ENCODE data around the gene RUVBL2.
"Not testable (repeated sequence)": the region's sequence is repeated elsewhere in the genome, so short reads cannot be mapped to it uniquely, and the experiment has no call there.

RUVBL2 gene

DNA sequence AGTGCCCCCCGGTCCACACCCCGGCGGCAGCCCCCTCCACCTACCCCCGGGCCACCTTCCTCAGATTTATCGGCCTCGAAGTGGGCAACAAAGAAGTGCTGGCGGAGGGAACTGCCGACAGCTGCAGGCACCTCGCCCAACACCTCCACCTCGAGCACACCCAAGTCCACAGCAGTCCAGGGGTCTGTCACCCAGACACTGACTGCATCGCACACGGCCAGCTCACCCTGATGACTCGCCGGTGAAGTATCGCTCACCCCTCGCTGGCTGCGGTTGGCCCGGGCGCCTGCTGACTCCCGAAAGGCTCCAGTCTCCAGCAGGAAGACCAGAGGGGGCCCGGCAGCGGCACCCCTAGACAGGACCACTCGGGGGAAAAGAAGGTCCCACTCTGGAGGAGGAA lies 31.9 kb downstream of the RUVBL2 start:
- H3K4me3 Mint-ChIP-seq; H3K27me3 Mint-ChIP-seq (ENCODE audit: low read depth); H3K9me3 Mint-ChIP-seq; H3K27ac Mint-ChIP-seq; H3K4me1 Mint-ChIP-seq (ENCODE audit: low read depth); H3K36me3 Mint-ChIP-seq (ENCODE audit: low read depth): not testable (repeated sequence)

DNA sequence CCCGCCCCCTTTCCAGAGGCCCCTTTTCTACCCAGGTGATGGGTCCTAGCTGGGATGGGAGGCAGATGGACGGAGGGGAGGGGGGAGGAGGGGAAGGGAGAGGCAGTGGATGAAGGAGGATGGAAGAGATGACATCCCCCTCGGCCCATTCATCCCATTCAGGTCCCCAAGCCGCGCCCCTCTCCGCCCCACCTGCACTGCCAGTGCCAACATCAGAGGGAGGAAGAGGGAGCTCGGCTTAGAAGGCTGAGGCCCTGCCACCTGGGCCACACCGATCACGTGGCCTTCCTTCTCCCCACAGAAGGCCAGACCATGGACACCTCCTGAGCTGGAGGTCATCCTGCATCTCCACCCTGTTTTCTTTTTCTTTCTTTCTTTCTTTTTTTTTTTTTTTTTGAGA lies 35.0 kb downstream of the RUVBL2 start:
- H3K4me1 Mint-ChIP-seq (ENCODE audit: low read depth); H3K4me3 Mint-ChIP-seq; H3K36me3 Mint-ChIP-seq (ENCODE audit: low read depth); H3K27ac Mint-ChIP-seq; H3K27me3 Mint-ChIP-seq (ENCODE audit: low read depth); H3K9me3 Mint-ChIP-seq: not testable (repeated sequence)

DNA sequence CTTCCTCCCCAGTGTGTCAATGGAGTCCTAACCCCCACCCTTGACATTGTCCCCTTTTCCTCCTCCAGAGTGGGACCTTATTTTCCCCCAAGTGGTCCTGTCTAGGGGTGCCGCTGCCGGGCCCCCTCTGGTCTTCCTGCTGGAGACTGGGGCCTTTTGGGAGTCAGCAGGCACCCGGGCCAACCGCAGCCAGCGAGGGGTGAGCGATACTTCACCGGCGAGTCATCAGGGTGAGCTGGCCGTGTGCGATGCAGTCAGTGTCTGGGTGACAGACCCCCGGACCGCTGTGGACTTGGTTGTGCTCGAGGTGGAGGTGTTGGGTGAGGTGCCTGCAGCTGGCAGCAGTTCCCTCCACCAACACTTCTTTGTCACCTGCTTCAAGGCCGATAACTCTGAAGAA lies 36.1 kb downstream of the RUVBL2 start:
- H3K36me3 Mint-ChIP-seq (ENCODE audit: low read depth): not testable (repeated sequence)

DNA sequence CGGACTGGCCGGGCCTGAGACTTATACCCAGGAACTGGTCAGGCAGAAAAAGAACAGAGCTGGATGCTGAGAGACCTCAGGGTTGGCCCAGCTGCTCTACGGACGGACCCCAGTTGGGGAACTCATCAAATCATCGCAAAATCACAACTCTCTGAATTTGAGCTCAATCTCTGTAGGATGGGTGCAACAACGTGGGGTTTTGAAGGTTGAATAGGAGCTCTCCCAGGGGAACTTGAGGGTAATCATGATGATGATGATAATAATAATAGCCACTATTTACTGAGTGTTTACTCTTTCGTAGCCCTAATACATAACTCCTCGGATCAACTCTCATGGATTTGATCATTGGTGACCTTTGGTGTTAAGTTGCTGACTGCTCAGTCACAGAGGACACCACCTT lies 36.6 kb downstream of the RUVBL2 start:
- not testable (repeated sequence) for H3K4me1 Mint-ChIP-seq (ENCODE audit: low read depth); H3K27ac Mint-ChIP-seq; H3K36me3 Mint-ChIP-seq (ENCODE audit: low read depth); H3K9me3 Mint-ChIP-seq; H3K27me3 Mint-ChIP-seq (ENCODE audit: low read depth); H3K4me3 Mint-ChIP-seq

More for the DNA sequence above, 36.1 kb downstream of the RUVBL2 start:
- H3K27me3 Mint-ChIP-seq (ENCODE audit: low read depth); H3K4me3 Mint-ChIP-seq; H3K4me1 Mint-ChIP-seq (ENCODE audit: low read depth); H3K27ac Mint-ChIP-seq; H3K9me3 Mint-ChIP-seq: not testable (repeated sequence)

DNA sequence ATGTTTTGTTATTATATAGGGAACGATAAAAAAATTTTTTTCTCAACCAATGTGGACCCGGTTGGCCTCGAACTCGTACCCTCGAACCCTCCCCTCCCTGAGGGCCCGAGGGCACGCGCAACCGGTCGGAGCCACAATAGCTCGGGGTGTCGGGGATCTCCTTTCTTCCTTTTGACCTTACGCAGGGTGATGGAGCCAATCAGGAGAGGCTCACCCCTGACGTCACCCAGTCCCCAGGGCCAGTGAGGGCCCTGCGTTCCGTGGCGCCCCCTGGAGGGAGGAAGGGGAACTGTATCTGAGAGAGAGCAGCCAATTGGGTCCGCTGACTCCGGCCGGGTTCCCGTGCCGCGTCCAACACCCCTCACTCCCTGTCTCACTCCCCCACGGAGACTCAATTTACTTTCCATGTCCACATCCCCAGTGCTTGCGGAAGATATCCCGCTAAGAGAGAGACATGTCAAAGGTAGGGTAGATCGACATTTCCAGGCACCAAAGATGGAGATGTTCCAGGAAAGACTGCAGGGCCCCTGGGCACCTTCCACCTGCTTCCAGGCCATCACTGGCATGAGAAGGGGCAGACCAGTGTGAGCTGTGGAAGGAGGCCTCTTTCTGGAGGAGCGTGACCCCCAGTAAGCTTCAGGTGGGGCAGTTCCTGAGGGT lies 38.1 kb downstream of the RUVBL2 start, which contains the start of gene CGB2:
CGB2 (plus strand) TSS at position 249 of the 660 bp plus-strand sequence; CDS start at position 455, 206 bp downstream.
- H3K36me3 Mint-ChIP-seq (ENCODE audit: low read depth); H3K9me3 Mint-ChIP-seq; H3K4me1 Mint-ChIP-seq (ENCODE audit: low read depth); H3K27me3 Mint-ChIP-seq (ENCODE audit: low read depth): not testable (repeated sequence)
- peak within 1 kb of the TSS; percentile 17 for H3K4me3 Mint-ChIP-seq
- H3K27ac Mint-ChIP-seq: peak within 1 kb of the TSS; percentile 72

DNA sequence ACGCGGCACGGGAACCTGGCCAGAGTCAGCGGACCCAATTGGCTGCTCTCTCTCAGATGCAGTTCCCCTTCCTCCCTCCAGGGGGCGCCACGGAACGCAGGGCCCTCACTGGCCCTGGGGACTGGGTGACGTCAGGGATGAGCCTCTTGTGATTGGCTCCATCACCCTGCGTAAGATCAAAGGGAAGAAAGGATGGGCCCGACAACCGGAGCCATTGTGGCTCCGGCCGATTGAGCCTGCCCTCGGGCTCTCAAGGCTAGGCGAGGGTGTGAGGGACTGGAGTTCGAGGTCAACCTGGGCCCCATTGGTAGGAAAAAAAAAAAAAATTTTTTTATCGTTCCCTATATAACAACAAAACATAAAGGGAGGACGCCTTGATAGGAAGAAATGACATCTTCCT lies 43.1 kb downstream of the RUVBL2 start, which contains the start of gene CGB1:
CGB1 (minus strand) TSS at position 81 of the 400 bp plus-strand sequence. CDS start 184 bp downstream, outside the sequence.
- H3K9me3 Mint-ChIP-seq; H3K27ac Mint-ChIP-seq; H3K4me3 Mint-ChIP-seq; H3K4me1 Mint-ChIP-seq (ENCODE audit: low read depth); H3K36me3 Mint-ChIP-seq (ENCODE audit: low read depth); H3K27me3 Mint-ChIP-seq (ENCODE audit: low read depth): not testable (repeated sequence)

DNA sequence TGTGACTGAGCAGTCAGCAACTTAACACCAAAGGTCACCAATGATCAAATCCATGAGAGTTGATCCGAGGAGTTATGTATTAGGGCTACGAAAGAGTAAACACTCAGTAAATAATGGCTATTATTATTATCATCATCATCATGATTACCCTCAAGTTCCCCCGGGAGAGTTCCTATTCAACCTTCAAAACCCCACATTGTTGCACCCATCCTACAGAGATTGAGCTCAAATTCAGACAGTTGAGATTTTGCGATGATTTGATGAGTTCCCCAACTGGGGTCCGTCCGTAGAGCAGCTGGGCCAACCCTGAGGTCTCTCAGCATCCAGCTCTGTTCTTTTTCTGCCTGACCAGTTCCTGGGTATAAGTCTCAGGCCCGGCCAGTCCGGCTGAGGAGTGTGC lies 44.4 kb downstream of the RUVBL2 start:
- not testable (repeated sequence) for H3K27ac Mint-ChIP-seq; H3K4me3 Mint-ChIP-seq; H3K36me3 Mint-ChIP-seq (ENCODE audit: low read depth); H3K27me3 Mint-ChIP-seq (ENCODE audit: low read depth); H3K4me1 Mint-ChIP-seq (ENCODE audit: low read depth); H3K9me3 Mint-ChIP-seq

DNA sequence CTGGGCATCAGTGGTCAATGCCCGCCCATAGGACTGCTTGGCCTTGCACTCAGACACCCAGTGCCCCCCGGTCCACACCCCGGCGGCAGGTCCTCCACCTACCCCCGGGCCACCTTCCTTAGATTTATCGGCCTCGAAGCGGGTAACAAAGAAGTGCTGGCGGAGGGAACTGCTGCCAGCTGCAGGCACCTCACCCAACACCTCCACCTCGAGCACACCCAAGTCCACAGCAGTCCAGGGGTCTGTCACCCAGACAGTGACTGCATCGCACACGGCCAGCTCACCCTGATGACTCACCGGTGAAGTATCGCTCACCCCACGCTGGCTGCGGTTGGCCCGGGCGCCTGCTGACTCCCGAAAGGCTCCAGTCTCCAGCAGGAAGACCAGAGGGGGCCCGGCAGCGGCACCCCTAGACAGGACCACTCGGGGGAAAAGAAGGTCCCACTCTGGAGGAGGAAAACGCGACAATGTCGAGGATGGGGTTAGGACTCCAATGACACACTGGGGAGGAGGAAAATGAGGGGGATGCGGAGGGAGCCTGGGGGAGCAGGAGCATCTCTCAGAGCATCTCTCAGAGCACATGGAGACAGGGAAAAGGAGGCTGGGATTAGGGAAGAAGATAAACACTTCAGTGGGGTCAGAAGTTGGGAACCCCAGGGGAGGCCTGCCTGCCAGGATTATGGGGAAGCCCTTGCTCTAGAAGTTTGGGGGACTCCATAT lies 45.0 kb downstream of the RUVBL2 start:
- not testable (repeated sequence) for H3K27ac Mint-ChIP-seq; H3K4me3 Mint-ChIP-seq; H3K36me3 Mint-ChIP-seq (ENCODE audit: low read depth); H3K9me3 Mint-ChIP-seq; H3K27me3 Mint-ChIP-seq (ENCODE audit: low read depth); H3K4me1 Mint-ChIP-seq (ENCODE audit: low read depth)

DNA sequence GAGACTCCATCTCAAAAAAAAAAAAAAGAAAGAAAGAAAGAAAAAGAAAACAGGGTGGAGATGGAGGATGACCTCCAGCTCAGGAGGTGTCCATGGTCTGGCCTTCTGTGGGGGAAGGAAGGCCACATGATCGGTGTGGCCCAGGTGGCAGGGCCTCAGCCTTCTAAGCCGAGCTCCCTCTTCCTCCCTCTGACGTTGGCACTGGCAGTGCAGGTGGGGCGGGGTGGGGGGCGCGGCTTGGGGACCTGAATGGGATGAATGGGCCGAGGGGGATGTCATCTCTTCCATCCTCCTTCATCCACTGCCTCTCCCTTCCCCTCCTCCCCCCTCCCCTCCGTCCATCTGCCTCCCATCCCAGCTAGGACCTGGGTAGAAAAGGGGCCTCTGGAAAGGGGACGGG lies 46.0 kb downstream of the RUVBL2 start:
- H3K9me3 Mint-ChIP-seq; H3K4me1 Mint-ChIP-seq (ENCODE audit: low read depth); H3K4me3 Mint-ChIP-seq; H3K27me3 Mint-ChIP-seq (ENCODE audit: low read depth); H3K36me3 Mint-ChIP-seq (ENCODE audit: low read depth); H3K27ac Mint-ChIP-seq: not testable (repeated sequence)

DNA sequence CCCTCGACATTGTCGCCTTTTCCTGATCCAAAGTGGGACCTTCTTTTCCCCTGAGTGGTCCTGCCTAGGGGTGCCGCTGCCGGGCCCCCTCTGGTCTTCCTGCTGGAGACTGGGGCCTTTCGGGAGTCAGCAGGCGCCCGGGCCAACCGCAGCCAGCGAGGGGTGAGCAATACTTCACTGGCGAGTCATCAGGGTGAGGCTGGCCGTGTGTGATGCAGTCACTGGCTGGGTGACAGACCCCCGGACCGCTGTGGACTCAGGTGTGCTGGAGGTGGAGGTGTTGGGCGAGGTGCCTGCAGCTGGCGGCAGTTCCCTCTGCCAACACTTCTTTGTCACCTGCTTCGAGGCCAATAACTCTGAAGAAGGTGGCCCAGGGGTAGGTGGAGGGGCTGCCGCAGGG lies 48.5 kb downstream of the RUVBL2 start:
- no peak overlapping the region for H3K27ac Mint-ChIP-seq
- H3K4me3 Mint-ChIP-seq: no peak overlapping the region
- no peaks in the 10 kb centered on the region for H3K4me1 Mint-ChIP-seq (ENCODE audit: low read depth)
- no peaks in the 10 kb centered on the region for H3K27me3 Mint-ChIP-seq (ENCODE audit: low read depth)
- H3K9me3 Mint-ChIP-seq: no peaks in the 10 kb centered on the region
- H3K36me3 Mint-ChIP-seq (ENCODE audit: low read depth): no peaks in the 10 kb centered on the region

DNA sequence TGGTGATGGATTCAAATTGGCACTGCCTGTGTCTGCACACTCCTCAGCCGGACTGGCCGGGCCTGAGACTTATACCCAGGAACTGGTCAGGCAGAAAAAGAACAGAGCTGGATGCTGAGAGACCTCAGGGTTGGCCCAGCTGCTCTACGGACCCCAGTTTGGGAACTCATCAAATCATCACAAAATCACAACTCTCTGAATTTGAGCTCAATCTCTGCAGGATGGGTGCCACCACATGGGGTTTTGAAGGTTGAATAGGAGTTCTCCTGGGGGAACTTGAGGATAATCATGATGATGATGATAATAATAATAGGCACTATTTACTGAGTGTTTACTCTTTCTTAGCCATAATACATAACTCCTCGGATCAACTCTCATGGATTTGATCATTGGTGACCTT lies 49.0 kb downstream of the RUVBL2 start:
- H3K9me3 Mint-ChIP-seq; H3K27ac Mint-ChIP-seq; H3K27me3 Mint-ChIP-seq (ENCODE audit: low read depth): not testable (repeated sequence)

DNA sequence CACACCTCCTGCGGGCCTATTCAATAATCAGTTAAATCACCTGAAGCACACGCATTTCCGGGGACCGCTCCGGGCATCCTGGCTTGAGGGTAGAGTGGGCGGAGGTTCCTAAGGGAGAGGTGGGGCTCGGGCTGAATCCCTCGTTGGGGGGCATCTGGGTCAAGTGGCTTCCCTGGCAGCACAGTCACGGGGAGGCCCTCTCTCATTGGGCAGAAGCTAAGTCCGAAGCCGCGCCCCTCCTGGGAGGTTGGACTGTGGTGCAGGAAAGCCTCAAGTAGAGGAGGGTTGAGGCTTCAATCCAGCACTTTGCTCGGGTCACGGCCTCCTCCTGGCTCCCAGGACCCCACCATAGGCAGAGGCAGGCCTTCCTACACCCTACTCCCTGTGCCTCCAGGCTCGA lies 49.9 kb downstream of the RUVBL2 start, which contains the start of gene CGB5:
CGB5 (plus strand) TSS at position 301 of the 400 bp plus-strand sequence. CDS start 362 bp downstream, outside the sequence.
- not testable (repeated sequence) for H3K27ac Mint-ChIP-seq; H3K4me3 Mint-ChIP-seq; H3K9me3 Mint-ChIP-seq; H3K4me1 Mint-ChIP-seq (ENCODE audit: low read depth); H3K36me3 Mint-ChIP-seq (ENCODE audit: low read depth); H3K27me3 Mint-ChIP-seq (ENCODE audit: low read depth)

More for the DNA sequence above, 49.0 kb downstream of the RUVBL2 start:
- not testable (repeated sequence) for H3K36me3 Mint-ChIP-seq (ENCODE audit: low read depth); H3K4me1 Mint-ChIP-seq (ENCODE audit: low read depth); H3K4me3 Mint-ChIP-seq

DNA sequence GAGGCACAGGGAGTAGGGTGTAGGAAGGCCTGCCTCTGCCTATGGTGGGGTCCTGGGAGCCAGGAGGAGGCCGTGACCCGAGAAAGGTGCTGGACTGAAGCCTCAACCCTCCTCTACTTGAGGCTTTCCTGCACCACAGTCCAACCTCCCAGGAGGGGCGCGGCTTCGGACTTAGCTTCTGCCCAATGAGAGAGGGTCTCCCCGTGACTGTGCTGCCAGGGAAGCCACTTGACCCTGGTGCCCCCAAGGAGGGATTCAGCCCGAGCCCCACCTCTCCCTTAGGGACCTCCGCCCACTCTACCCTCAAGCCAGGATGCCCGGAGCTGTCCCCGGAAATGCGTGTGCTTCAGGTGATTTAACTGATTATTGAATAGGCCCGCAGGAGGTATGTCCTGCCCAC lies 55.3 kb downstream of the RUVBL2 start, which contains the start of gene CGB8:
CGB8 (minus strand) TSS at position 101 of the 400 bp plus-strand sequence. CDS start 372 bp downstream, outside the sequence.
- H3K27me3 Mint-ChIP-seq (ENCODE audit: low read depth); H3K4me3 Mint-ChIP-seq; H3K9me3 Mint-ChIP-seq; H3K36me3 Mint-ChIP-seq (ENCODE audit: low read depth); H3K4me1 Mint-ChIP-seq (ENCODE audit: low read depth); H3K27ac Mint-ChIP-seq: not testable (repeated sequence)

DNA sequence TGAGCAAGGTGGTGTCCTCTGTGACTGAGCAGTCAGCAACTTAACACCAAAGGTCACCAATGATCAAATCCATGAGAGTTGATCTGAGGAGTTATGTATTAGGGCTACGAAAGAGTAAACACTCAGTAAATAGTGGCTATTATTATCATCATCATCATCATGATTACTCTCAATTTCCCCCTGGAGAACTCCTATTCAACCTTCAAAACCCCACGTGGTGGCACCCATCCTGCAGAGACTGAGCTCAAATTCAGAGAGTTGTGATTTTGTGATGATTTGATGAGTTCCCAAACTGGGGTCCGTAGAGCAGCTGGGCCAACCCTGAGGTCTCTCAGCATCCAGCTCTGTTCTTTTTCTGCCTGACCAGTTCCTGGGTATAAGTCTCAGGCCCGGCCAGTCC lies 56.1 kb downstream of the RUVBL2 start:
- not testable (repeated sequence) for H3K9me3 Mint-ChIP-seq; H3K36me3 Mint-ChIP-seq (ENCODE audit: low read depth); H3K27ac Mint-ChIP-seq; H3K27me3 Mint-ChIP-seq (ENCODE audit: low read depth); H3K4me3 Mint-ChIP-seq; H3K4me1 Mint-ChIP-seq (ENCODE audit: low read depth)

DNA sequence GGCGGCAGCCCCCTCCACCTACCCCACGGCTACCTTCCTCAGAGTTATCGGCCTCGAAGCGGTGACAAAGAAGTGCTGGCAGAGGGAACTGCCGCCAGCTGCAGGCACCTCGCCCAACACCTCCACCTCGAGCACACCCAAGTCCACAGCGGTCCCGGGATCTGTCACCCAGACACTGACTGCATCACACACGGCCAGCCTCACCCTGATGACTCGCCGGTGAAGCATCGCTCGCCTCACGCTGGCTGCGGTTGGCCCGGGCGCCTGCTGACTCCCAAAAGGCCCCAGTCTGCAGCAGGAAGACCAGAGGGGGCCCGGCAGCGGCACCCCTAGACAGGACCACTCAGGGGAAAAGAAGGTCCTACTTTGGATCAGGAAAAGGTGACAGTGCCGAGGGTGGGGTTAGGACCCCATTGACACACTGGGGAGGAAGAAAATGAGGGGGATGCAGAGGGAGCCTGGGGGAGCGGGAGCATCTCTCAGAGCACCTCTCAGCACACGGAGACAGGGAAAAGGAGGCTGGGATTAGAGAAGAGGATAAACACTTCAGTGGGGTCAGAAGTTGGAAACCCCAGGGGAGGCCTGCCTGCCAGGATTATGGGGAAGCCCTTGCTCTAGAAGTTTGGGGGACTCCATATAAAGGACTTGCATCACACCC lies 56.8 kb downstream of the RUVBL2 start:
- H3K27me3 Mint-ChIP-seq (ENCODE audit: low read depth); H3K4me3 Mint-ChIP-seq; H3K27ac Mint-ChIP-seq; H3K9me3 Mint-ChIP-seq; H3K36me3 Mint-ChIP-seq (ENCODE audit: low read depth); H3K4me1 Mint-ChIP-seq (ENCODE audit: low read depth): not testable (repeated sequence)

All from T-helper 1 cell treated with Interleukin-12 subunit alpha and Interleukin-12 subunit beta and Interleukin-4 antibody, amounts not matched to agents 30 μg/mL and 1 μg/mL, for 36 hours (primary cell).